ENCODE measurements around the gene NPRL2.
A peak's percentile ranks its signal among the peaks of the same experiment; 100 is the strongest.

NPRL2 gene

GRCh38 chr3:50327943-50328691 is 22.5 kb downstream of the NPRL2 start, which contains the start of gene TUSC2:
Gene TUSC2, minus strand, starts transcription at chr3:50328223. Its CDS starts 124 bp downstream, at chr3:50328099.
- DNase-seq (ENCODE audit: low read depth in 2 of 2), result peak; percentile 97
- TF ChIP-seq CTCF (IDR thresholded peaks at IDR 0.05; ENCODE audit: low read depth, low read length), result no peak

GRCh38 chr3:50327129-50327528 is 23.4 kb downstream of the NPRL2 start:
- TF ChIP-seq CTCF (IDR thresholded peaks at IDR 0.05; ENCODE audit: low read depth, low read length), result no peak
- DNase-seq (ENCODE audit: low read depth in 2 of 2), result no peak
- H3K4me3 ChIP-seq (replicated peaks in 1 of 2; ENCODE audit: low read depth in 2 of 2, low read length in 2 of 2), result peak overlapping the region; percentile 91 to 92

More at GRCh38 chr3:50327943-50328691, 22.5 kb downstream of the NPRL2 start, which contains the start of gene TUSC2:
- peak within 1 kb of the TSS; percentile 91 to 92 for H3K4me3 ChIP-seq (replicated peaks in 1 of 2; ENCODE audit: low read depth in 2 of 2, low read length in 2 of 2)

GRCh38 chr3:50326182-50326541 is 24.4 kb downstream of the NPRL2 start:
- DNase-seq (ENCODE audit: low read depth in 2 of 2), result no peak
- no peak overlapping the region for H3K4me3 ChIP-seq (replicated peaks in 1 of 2; ENCODE audit: low read depth in 2 of 2, low read length in 2 of 2)
- TF ChIP-seq CTCF (IDR thresholded peaks at IDR 0.05; ENCODE audit: low read depth, low read length), result no peak

GRCh38 chr3:50325497-50326181 is 24.9 kb downstream of the NPRL2 start:
- H3K4me3 ChIP-seq (replicated peaks in 1 of 2; ENCODE audit: low read depth in 2 of 2, low read length in 2 of 2), result no peak overlapping the region
- TF ChIP-seq CTCF (IDR thresholded peaks at IDR 0.05; ENCODE audit: low read depth, low read length), result no peak
- DNase-seq (ENCODE audit: low read depth in 2 of 2), result no peak

- no peak overlapping the region for H3K4me3 ChIP-seq (replicated peaks in 1 of 2; ENCODE audit: low read depth in 2 of 2, low read length in 2 of 2)
- no peak for DNase-seq (ENCODE audit: low read depth in 2 of 2)
- TF ChIP-seq CTCF (IDR thresholded peaks at IDR 0.05; ENCODE audit: low read depth, low read length), result no peak
Observed at GRCh38 chr3:50325113-50325480, 25.5 kb downstream of the NPRL2 start.

GRCh38 chr3:50324351-50325112 is 26.0 kb downstream of the NPRL2 start:
- TF ChIP-seq CTCF (IDR thresholded peaks at IDR 0.05; ENCODE audit: low read depth, low read length), result peak; percentile 94
- DNase-seq (ENCODE audit: low read depth in 2 of 2), result peak; percentile 67 to 72
- H3K4me3 ChIP-seq (replicated peaks in 1 of 2; ENCODE audit: low read depth in 2 of 2, low read length in 2 of 2), result no peak overlapping the region

Data from cardiac fibroblast (primary cell).